ENCODE measurements around the gene KCNJ9.

DNA sequence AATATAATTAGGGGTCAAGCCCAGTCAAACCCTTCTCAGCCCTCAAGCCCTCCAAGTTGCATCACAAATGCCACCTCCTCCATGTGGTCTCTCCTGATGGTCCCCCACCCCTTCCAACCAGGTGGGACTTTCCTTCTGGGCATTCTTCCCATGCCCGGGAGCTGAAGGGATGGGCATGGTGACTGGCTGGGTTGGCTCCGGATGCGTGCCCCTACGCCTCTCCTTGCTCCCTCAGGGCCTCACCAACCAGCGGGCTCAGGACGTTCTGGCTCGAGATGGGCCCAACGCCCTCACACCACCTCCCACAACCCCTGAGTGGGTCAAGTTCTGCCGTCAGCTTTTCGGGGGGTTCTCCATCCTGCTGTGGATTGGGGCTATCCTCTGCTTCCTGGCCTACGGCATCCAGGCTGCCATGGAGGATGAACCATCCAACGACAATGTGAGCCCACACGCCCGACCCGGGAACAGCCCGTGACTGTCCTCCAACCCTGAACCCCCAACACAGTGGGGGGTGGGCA lies 41.7 kb downstream of the KCNJ9 start:
- TF ChIP-seq, protein P1, sequence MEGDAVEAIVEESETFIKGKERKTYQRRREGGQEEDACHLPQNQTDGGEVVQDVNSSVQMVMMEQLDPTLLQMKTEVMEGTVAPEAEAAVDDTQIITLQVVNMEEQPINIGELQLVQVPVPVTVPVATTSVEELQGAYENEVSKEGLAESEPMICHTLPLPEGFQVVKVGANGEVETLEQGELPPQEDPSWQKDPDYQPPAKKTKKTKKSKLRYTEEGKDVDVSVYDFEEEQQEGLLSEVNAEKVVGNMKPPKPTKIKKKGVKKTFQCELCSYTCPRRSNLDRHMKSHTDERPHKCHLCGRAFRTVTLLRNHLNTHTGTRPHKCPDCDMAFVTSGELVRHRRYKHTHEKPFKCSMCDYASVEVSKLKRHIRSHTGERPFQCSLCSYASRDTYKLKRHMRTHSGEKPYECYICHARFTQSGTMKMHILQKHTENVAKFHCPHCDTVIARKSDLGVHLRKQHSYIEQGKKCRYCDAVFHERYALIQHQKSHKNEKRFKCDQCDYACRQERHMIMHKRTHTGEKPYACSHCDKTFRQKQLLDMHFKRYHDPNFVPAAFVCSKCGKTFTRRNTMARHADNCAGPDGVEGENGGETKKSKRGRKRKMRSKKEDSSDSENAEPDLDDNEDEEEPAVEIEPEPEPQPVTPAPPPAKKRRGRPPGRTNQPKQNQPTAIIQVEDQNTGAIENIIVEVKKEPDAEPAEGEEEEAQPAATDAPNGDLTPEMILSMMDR (IDR thresholded peaks at IDR 0.05) = no peak
- no peak for TF ChIP-seq POLR2A (IDR thresholded peaks at IDR 0.05)
- TF ChIP-seq POLR2AphosphoS5 (IDR thresholded peaks at IDR 0.05; ENCODE audit: insufficient read depth in 1 of 2, low read depth in 1 of 2) = no peak
